ENCODE results near the gene RUVBL1. TPM values are rescaled to one million over a fixed set of nuclear protein-coding genes. Genes with fewer than 3 reads are reported as not detected.

RUVBL1 gene
- total RNA-seq, 1 donor from 2014 or later: 40.6 TPM

- peaks cover 5% of the 10 kb centered on the region for H3K27me3 Mint-ChIP-seq (ENCODE audit: low read depth)
- H3K36me3 Mint-ChIP-seq: peaks cover 29% of the 10 kb centered on the region
- peak within 1 kb of the TSS; percentile 85 for H3K4me3 Mint-ChIP-seq
- DNase-seq (ENCODE audit: low spot score in 2 of 2, unreplicated experiment in 2 of 2): peak; percentile 46 to 69
- no peak for TF ChIP-seq CTCF (IDR thresholded peaks at IDR 0.05; ENCODE audit: unreplicated experiment)
- peaks cover 24% of the 10 kb centered on the region for H3K9me3 Mint-ChIP-seq
- peaks cover 9% of the 10 kb centered on the region for H3K4me1 Mint-ChIP-seq
- H3K27ac Mint-ChIP-seq: peak within 1 kb of the TSS; percentile 87
These were observed 29.8 kb upstream of the RUVBL1 start, which contains the start of gene EEFSEC for GRCh38 chr3:128153156-128154041. Gene EEFSEC (plus strand): TSS chr3:128153481. CDS start chr3:128153508, 27 bp downstream.

GRCh38 chr3:128152419-128153155 lies 29.0 kb upstream of the RUVBL1 start:
- TF ChIP-seq CTCF (IDR thresholded peaks at IDR 0.05; ENCODE audit: unreplicated experiment): no peak
- no peak for DNase-seq (ENCODE audit: low spot score in 2 of 2, unreplicated experiment in 2 of 2)
- Mint-ChIP-seq H3K9me3 (peaks cover 18% of the 10 kb centered on the region), H3K4me3 (peak overlapping the region; percentile 85), H3K4me1 (peaks cover 9% of the 10 kb centered on the region), H3K27ac (peak overlapping the region; percentile 87), H3K36me3 (peaks cover 21% of the 10 kb centered on the region), H3K27me3 (ENCODE audit: low read depth) (peaks cover 9% of the 10 kb centered on the region)

GRCh38 chr3:128151758-128152274 lies 28.2 kb upstream of the RUVBL1 start:
- H3K4me3 Mint-ChIP-seq: peak overlapping the region; percentile 46
- H3K27ac Mint-ChIP-seq: peak overlapping the region; percentile 11
- no peak for TF ChIP-seq CTCF (IDR thresholded peaks at IDR 0.05; ENCODE audit: unreplicated experiment)
- H3K36me3 Mint-ChIP-seq: peaks cover 14% of the 10 kb centered on the region
- H3K9me3 Mint-ChIP-seq: peaks cover 10% of the 10 kb centered on the region
- peaks cover 9% of the 10 kb centered on the region for H3K4me1 Mint-ChIP-seq
- no peak for DNase-seq (ENCODE audit: low spot score in 2 of 2, unreplicated experiment in 2 of 2)
- H3K27me3 Mint-ChIP-seq (ENCODE audit: low read depth): peaks cover 11% of the 10 kb centered on the region

DNA sequence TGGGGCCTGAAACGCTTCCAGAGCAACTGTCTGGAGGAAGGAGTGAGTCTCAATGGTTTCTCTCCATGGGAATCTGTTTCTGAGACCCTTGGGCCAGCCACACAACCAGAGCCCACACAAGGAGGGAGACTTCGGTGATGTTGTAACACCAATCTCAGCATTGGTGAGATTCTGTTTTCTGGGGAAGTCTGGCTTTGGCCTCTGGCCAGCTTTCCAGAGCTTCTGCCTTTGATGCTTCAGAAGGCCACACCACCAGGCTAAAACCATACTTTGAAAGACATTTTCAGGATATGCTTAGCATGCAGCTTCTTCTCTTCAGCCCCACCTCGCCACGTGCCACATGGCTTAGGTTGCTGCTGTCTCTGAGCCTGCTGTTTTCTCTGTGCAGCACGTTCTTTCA lies 26.0 kb upstream of the RUVBL1 start:
- H3K4me3 Mint-ChIP-seq: no peak overlapping the region
- H3K36me3 Mint-ChIP-seq: no peaks in the 10 kb centered on the region
- H3K4me1 Mint-ChIP-seq: peaks cover 9% of the 10 kb centered on the region
- TF ChIP-seq CTCF (IDR thresholded peaks at IDR 0.05; ENCODE audit: unreplicated experiment): no peak
- DNase-seq (ENCODE audit: low spot score in 2 of 2, unreplicated experiment in 2 of 2): no peak
- peaks cover 4% of the 10 kb centered on the region for H3K9me3 Mint-ChIP-seq
- peaks cover 17% of the 10 kb centered on the region for H3K27me3 Mint-ChIP-seq (ENCODE audit: low read depth)
- no peak overlapping the region for H3K27ac Mint-ChIP-seq

DNA sequence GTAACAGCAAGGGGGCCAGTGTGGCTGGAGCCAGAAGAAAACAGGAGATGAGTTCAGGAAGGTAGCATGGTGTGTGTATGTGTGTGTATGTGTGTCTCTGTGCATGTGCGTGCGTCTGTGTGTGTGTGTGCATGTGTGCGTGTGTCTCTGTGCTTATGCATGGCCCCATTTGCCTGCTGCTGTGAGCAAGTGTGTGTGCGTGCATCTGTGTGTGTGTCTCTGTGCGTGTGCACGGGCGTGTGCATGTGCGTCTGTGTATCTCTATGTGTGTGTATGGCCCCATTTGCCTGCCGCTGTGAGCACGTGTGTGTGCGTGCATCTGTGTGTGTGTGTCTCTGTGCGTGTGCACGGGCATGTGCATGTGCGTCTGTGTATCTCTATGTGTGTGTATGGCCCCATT lies 22.6 kb upstream of the RUVBL1 start:
- H3K9me3 Mint-ChIP-seq: no peaks in the 10 kb centered on the region
- peaks cover 18% of the 10 kb centered on the region for H3K27me3 Mint-ChIP-seq (ENCODE audit: low read depth)

More for the DNA sequence above, 22.6 kb upstream of the RUVBL1 start:
- Mint-ChIP-seq H3K36me3 (no peaks in the 10 kb centered on the region), H3K4me1 (no peaks in the 10 kb centered on the region), H3K4me3 (no peak overlapping the region), H3K27ac (no peak overlapping the region)
- DNase-seq (ENCODE audit: low spot score in 2 of 2, unreplicated experiment in 2 of 2): no peak
- TF ChIP-seq CTCF (IDR thresholded peaks at IDR 0.05; ENCODE audit: unreplicated experiment): no peak

Data from mesothelial cell of epicardium (in vitro differentiated cells).